GM23248 (cell line): ENCODE results near the gene SLC9A4.

Source experiments
- EZH2 ChIP-seq: fragments of 200-600 bp; sonication (generic); IDR thresholded peaks from 2 replicates; pipeline ENCODE4 v1.6.1; 2018; ENCODE audit warnings: antibody characterized with exemption, mild to moderate bottlenecking; ENCODE audit not compliant: insufficient read depth, poor library complexity, severe bottlenecking
- EZH2phosphoT487 ChIP-seq: fragments of 200-600 bp; sonication (generic); IDR thresholded peaks from 2 replicates; pipeline ENCODE4 v1.6.1; 2018; ENCODE audit warnings: antibody characterized with exemption, moderate library complexity, mild to moderate bottlenecking, low read depth; ENCODE audit not compliant: insufficient read depth

GRCh38 chr2:102515851-102516250 is 42.8 kb downstream of the SLC9A4 start:
- TF ChIP-seq EZH2phosphoT487 (no peak), EZH2 (no peak)
